ENCODE measurements around the gene ACAP1.

DNA sequence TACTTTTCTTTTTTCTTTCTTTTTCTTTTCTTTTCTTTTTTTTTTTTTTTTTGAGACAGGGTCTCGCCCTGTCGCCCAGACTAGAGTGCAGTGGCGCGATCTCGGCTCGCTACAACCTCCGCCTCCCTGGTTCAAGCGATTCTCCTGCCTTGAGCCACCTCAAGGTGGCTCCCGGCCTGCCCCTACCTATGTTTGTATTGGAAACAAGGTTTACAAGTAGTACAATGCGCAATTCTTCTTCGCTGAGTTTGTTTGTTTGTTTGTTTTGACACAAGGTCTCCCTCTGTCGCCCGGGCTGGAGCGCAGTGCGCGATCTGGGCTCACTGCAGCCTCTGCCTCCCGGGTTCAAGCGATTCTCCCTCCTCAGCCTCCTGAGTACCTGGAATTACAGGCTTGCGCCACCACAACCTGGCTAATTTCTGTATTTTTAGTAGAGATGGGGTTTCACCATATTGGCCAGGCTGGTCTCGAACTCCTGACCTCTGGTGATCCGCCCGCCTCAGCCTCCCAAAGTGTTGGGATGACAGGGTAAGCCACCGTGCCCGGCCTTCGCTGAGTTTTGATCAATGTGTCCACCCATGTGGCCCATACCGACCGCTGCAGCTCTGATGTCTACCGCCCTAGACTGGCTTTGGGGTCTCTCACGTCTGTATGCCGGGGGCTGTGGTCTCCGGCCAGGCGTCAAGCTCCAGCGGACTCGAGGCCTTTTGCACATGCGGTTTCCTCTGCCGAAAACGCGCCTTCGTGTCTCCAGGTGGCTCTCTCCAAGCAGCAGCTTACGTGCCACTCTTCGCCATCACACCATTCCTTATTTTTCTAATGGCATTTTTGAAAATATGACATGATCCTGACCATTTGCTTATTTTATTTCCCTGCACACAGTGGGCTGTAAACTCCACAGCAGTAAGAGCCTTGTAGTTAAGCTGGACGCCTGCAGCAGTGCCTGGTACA lies 40.8 kb upstream of the ACAP1 start:
- TF ChIP-seq, protein P1, sequence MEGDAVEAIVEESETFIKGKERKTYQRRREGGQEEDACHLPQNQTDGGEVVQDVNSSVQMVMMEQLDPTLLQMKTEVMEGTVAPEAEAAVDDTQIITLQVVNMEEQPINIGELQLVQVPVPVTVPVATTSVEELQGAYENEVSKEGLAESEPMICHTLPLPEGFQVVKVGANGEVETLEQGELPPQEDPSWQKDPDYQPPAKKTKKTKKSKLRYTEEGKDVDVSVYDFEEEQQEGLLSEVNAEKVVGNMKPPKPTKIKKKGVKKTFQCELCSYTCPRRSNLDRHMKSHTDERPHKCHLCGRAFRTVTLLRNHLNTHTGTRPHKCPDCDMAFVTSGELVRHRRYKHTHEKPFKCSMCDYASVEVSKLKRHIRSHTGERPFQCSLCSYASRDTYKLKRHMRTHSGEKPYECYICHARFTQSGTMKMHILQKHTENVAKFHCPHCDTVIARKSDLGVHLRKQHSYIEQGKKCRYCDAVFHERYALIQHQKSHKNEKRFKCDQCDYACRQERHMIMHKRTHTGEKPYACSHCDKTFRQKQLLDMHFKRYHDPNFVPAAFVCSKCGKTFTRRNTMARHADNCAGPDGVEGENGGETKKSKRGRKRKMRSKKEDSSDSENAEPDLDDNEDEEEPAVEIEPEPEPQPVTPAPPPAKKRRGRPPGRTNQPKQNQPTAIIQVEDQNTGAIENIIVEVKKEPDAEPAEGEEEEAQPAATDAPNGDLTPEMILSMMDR (IDR thresholded peaks at IDR 0.05): no peak
- no peak for TF ChIP-seq POLR2A (IDR thresholded peaks at IDR 0.05)
